Stomach (tissue), 19 donors: ENCODE results near the gene CS. TPM values are rescaled to one million over a fixed set of nuclear protein-coding genes. Genes with fewer than 3 reads are reported as not detected.
"Not testable (repeated sequence)": the region's sequence is repeated elsewhere in the genome, so short reads cannot be mapped to it uniquely, and the experiment has no call there.

Experiments used
- DNase-seq, 2 donors: peaks; one replicate each; pipeline versions ENCODE4 v3.0.0 to v3.0.0-alpha.2; 2013 to 2019
- H3K27ac ChIP-seq, 5 donors: fragments of 200-600 bp in 4 of 5; sonication (generic) in 4 of 5; one replicate each; pipeline ENCODE4 v1.5.1; 2013 to 2019; ENCODE audit warnings: mild to moderate bottlenecking in 1 of 5, moderate library complexity in 1 of 5
- H3K27me3 ChIP-seq, 3 donors: fragments of 200-600 bp; sonication (generic); one replicate each; pipeline ENCODE4 v1.5.1; 2017 to 2019; ENCODE audit warnings: mixed run types in 1 of 3
- H3K36me3 ChIP-seq, 4 donors: fragments of 200-600 bp; sonication (generic); 1 replicate in 3 of 4; 2 replicates in 1 of 4; pipeline ENCODE4 v1.5.1; 2016 to 2019
- H3K4me1 ChIP-seq, 4 donors: fragments of 200-600 bp; sonication (generic); one replicate each; pipeline ENCODE4 v1.5.1; 2016 to 2019
- H3K4me3 ChIP-seq, 4 donors: fragments of 200-600 bp; sonication (generic) in 3 of 4; one replicate each; pipeline ENCODE4 v1.5.1; 2016 to 2019; ENCODE audit warnings: mild to moderate bottlenecking in 1 of 4
- H3K9me3 ChIP-seq, 4 donors: fragments of 200-600 bp; sonication (generic); one replicate each; pipeline ENCODE4 v1.5.1; 2016 to 2019
- EP300 ChIP-seq: sonication (generic); formaldehyde crosslinking; IDR thresholded peaks from one replicate; pipeline ENCODE4 v1.6.1; 2017; ENCODE audit warnings: antibody characterized with exemption
- POLR2A ChIP-seq, 4 donors: fragments of 450-650 bp; IDR thresholded peaks; one replicate each; pipeline ENCODE4 v1.6.1; 2016; ENCODE audit warnings: antibody characterized with exemption in 4 of 4, control low read depth in 2 of 4, mild to moderate bottlenecking in 1 of 4, moderate library complexity in 1 of 4
- POLR2AphosphoS5 ChIP-seq, 3 donors: sonication (generic); formaldehyde crosslinking; IDR thresholded peaks; one replicate each; pipeline ENCODE4 v1.6.1; 2016; ENCODE audit warnings: antibody characterized with exemption in 3 of 3
- WGBS, 5 donors: extraction: QIAGEN DNeasy Blood & Tissue Kit in 3 of 5; methylation state at CpG; one replicate each; pipeline versions ENCODE4 v1.1.5 to v1.1.7; 2013 to 2018; 5-methylcytosine and 5-hydroxymethylcytosine counted together
- intact Hi-C: fragments of 100-400 bp; cut with DNase I; formaldehyde crosslinking; loops from one replicate; pipeline ENCODE4 v1.15.1; 2023; ENCODE audit warnings: low total_unique reads
- long read RNA-seq, 10 donors: transcript quantifications; one replicate each; lab custom pipeline, GENCODE V29; 2026
- polyA plus RNA-seq, 3 donors: library from polyadenylated mRNA; stranded (reverse); fragments of 200-250 nt; gene quantifications; one replicate each; pipeline ENCODE4 v1.2.3, GENCODE V29; 2013
- total RNA-seq, 5 donors: library from RNA; depleted of rRNA; stranded (reverse); fragments of >200 nt; gene quantifications; one replicate each; pipeline versions ENCODE4 v1.1.0 to v1.2.3, GENCODE V29; 2014 to 2016
- TF ChIP-seq, protein P1 (sequence below), 7 experiments: fragments of 450-650 bp in 4 of 7; fragments of 200-600 bp in 3 of 7; sonication (generic) in 3 of 7; IDR thresholded peaks; one replicate each; pipeline ENCODE4 v1.5.1; 2016 to 2019; ENCODE audit warnings: antibody characterized with exemption in 7 of 7, control low read depth in 2 of 7, mild to moderate bottlenecking in 1 of 7
- donor health status: healthy with polysubstance abuse.
- donor health status: Bipolar disorder and iron deficiency.
- donor health status: healthy.

Gene CS
- total RNA-seq (100 to 1,000 TPM; 109 to 174 (median 135) TPM), polyA plus RNA-seq (10 to 100 TPM; 51.9 to 63.7 (median 55.4) TPM)
- long read RNA-seq, donor 1, transcript CS-201 (11 exons, 2,975 nt) = major isoform, 7 of 7 reads
- long read RNA-seq, donor 1, partial matches to known transcripts = 0 of 7 reads
- long read RNA-seq, donor 1, other reads (novel, unspliced or antisense) = 0 of 7 reads
- long read RNA-seq, donor 2, transcript CS-201 (11 exons, 2,975 nt) = major isoform, 13 of 13 reads
- long read RNA-seq, donor 2, partial matches to known transcripts = 0 of 13 reads
- long read RNA-seq, donor 2, other reads (novel, unspliced or antisense) = 0 of 13 reads
- long read RNA-seq, donor 3, transcript CS-201 (11 exons, 2,975 nt) = major isoform, 16 of 18 reads
- long read RNA-seq, donor 3, partial matches to known transcripts = 0 of 18 reads
- long read RNA-seq, donor 3, other reads (novel, unspliced or antisense) = 0 of 18 reads
- long read RNA-seq, donor 4, partial matches to known transcripts = 0 of 2 reads
- long read RNA-seq, donor 4, other reads (novel, unspliced or antisense) = 0 of 2 reads
- long read RNA-seq, donor 5, transcript CS-201 (11 exons, 2,975 nt) = major isoform, 22 of 33 reads
- long read RNA-seq, donor 5, partial matches to known transcripts = 9 of 33 reads
- long read RNA-seq, donor 5, other reads (novel, unspliced or antisense) = 0 of 33 reads
- long read RNA-seq, donor 6, transcript CS-201 (11 exons, 2,975 nt) = major isoform, 43 of 48 reads
- long read RNA-seq, donor 6, partial matches to known transcripts = 5 of 48 reads
- long read RNA-seq, donor 6, other reads (novel, unspliced or antisense) = 0 of 48 reads
- long read RNA-seq, donor 7, transcript CS-201 (11 exons, 2,975 nt) = major isoform, 22 of 28 reads
- long read RNA-seq, donor 7, partial matches to known transcripts = 5 of 28 reads
- long read RNA-seq, donor 7, other reads (novel, unspliced or antisense) = 0 of 28 reads
- long read RNA-seq, donor 8, transcript CS-201 (11 exons, 2,975 nt) = major isoform, 23 of 30 reads
- long read RNA-seq, donor 8, partial matches to known transcripts = 5 of 30 reads
- long read RNA-seq, donor 8, other reads (novel, unspliced or antisense) = 0 of 30 reads
- long read RNA-seq, donor 9, transcript CS-201 (11 exons, 2,975 nt) = major isoform, 5 of 19 reads
- long read RNA-seq, donor 9, partial matches to known transcripts = 13 of 19 reads
- long read RNA-seq, donor 9, other reads (novel, unspliced or antisense) = 0 of 19 reads
- long read RNA-seq, donor 10, transcript CS-201 (11 exons, 2,975 nt) = major isoform, 5 of 5 reads
- long read RNA-seq, donor 10, partial matches to known transcripts = 0 of 5 reads
- long read RNA-seq, donor 10, other reads (novel, unspliced or antisense) = 0 of 5 reads

DNA sequence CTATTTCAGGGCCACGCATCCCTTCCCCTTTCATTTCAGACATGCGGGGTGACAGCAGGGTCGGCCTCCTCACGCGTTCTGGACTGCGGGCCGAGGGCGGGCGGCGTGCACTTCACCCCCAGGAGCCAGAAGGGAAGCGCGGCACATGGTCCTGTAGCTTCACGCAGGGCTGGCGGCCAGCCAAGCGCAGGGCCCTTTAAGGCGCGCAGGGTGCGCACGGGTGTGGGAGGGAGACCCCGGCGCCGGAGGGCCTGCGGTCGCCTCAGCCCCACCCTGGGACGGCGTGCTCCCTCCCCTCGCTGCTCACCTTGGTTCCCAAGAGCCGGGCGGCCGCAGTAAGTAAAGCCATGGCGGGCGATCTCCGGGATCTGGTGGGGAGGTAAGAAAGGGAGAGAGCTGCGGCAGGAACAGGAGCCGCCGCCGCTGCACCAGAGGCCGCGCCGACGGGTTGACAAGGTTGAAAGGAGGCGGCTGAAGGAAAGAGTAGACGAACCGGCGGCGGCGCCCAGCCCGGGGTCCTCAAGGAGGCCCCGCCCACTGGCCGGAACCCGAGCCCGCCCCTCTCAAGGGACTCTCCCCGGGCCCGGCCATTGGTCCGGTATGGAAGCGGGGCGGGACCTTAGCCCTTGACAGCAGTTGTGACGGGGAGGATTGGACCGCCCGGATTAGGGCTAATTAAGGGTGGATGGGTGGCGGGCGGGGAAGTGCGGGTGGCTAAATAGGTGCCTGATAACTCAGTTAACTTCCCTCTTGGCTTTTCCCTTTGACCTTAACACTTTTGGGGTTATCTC, at the start of gene CS:
Gene CS (minus strand): TSS at position 478 of the 791 bp plus-strand sequence. CDS start 129 bp downstream, at position 349.
- H3K9me3 ChIP-seq = no peaks in the 10 kb centered on the region
- intact Hi-C loops = no loop called here
- no peak for TF ChIP-seq EP300
- TF ChIP-seq, protein P1, sequence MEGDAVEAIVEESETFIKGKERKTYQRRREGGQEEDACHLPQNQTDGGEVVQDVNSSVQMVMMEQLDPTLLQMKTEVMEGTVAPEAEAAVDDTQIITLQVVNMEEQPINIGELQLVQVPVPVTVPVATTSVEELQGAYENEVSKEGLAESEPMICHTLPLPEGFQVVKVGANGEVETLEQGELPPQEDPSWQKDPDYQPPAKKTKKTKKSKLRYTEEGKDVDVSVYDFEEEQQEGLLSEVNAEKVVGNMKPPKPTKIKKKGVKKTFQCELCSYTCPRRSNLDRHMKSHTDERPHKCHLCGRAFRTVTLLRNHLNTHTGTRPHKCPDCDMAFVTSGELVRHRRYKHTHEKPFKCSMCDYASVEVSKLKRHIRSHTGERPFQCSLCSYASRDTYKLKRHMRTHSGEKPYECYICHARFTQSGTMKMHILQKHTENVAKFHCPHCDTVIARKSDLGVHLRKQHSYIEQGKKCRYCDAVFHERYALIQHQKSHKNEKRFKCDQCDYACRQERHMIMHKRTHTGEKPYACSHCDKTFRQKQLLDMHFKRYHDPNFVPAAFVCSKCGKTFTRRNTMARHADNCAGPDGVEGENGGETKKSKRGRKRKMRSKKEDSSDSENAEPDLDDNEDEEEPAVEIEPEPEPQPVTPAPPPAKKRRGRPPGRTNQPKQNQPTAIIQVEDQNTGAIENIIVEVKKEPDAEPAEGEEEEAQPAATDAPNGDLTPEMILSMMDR (IDR thresholded peaks at IDR 0.05) = no peak
- TF ChIP-seq POLR2AphosphoS5 (IDR thresholded peaks at IDR 0.05) = peak; percentile 3 to 81 (median 64)
- TF ChIP-seq POLR2A (IDR thresholded peaks at IDR 0.05) = peak in 2 of 4 donors; percentile 7 to 67
- H3K4me3 ChIP-seq = peak within 1 kb of the TSS; percentile 83 to 91 (median 88)
- H3K27ac ChIP-seq = peak within 1 kb of the TSS; percentile 94 to 98 (median 97)
- peaks cover 40 to 68% (median 52%) of the 10 kb centered on the region in 4 donors for H3K4me1 ChIP-seq
- H3K27me3 ChIP-seq = no peaks in the 10 kb centered on the region
- WGBS, 5 donors = 0 to 1% (median 0%) methylated on average over 49 to 63 of the region's 63 CpGs
- DNase-seq = peak; percentile 99 to 100
- peaks cover 0 to 37% (median 24%) of the 10 kb centered on the region in 4 donors for H3K36me3 ChIP-seq

- Histone ChIP-seq H3K4me3 (no peak overlapping the region), H3K27me3 (no peaks in the 10 kb centered on the region), H3K9me3 (no peaks in the 10 kb centered on the region), H3K36me3 (peaks cover 53 to 100% (median 99%) of the 10 kb centered on the region in 4 donors), H3K27ac (no peak overlapping the region), H3K4me1 (no peaks in the 10 kb centered on the region)
- TF ChIP-seq EP300 (no peak), POLR2A (IDR thresholded peaks at IDR 0.05) (no peak), POLR2AphosphoS5 (IDR thresholded peaks at IDR 0.05) (no peak)
- TF ChIP-seq, protein P1 (IDR thresholded peaks at IDR 0.05) = no peak
- WGBS, 5 donors = 90 to 95% (median 93%) methylated on average over 5 of the region's 5 CpGs
- DNase-seq = no peak
- intact Hi-C loops = no loop called here
Measured at GRCh38 chr12:56348776-56349175, 48.6 kb upstream of the CS start.

GRCh38 chr12:56347255-56347654, 47.1 kb upstream of the CS start:
- H3K27ac ChIP-seq, DNase-seq, H3K9me3 ChIP-seq, H3K27me3 ChIP-seq, H3K4me1 ChIP-seq, intact Hi-C loops, H3K4me3 ChIP-seq: not testable (repeated sequence)
- WGBS, 5 donors = 86 to 93% (median 91%) methylated on average over 9 of the region's 9 CpGs
- peaks cover 63 to 100% (median 99%) of the 10 kb centered on the region in 4 donors for H3K36me3 ChIP-seq

GRCh38 chr12:56346675-56347074, 46.5 kb upstream of the CS start:
- TF ChIP-seq EP300 = no peak
- TF ChIP-seq POLR2A (IDR thresholded peaks at IDR 0.05) = no peak
- TF ChIP-seq POLR2AphosphoS5 (IDR thresholded peaks at IDR 0.05) = no peak
- TF ChIP-seq, protein P1 (IDR thresholded peaks at IDR 0.05) = no peak
- DNase-seq = no peak
- no peak overlapping the region for H3K27ac ChIP-seq
- 76 to 88% (median 78%) methylated on average over 6 to 7 of the region's 7 CpGs for WGBS, 5 donors
- peaks cover 58 to 100% (median 99%) of the 10 kb centered on the region in 4 donors for H3K36me3 ChIP-seq
- H3K4me1 ChIP-seq = no peaks in the 10 kb centered on the region
- no peak overlapping the region for H3K4me3 ChIP-seq
- intact Hi-C loops = no loop called here
- no peaks in the 10 kb centered on the region for H3K27me3 ChIP-seq
- H3K9me3 ChIP-seq = no peaks in the 10 kb centered on the region

- H3K9me3 ChIP-seq, intact Hi-C loops, H3K27me3 ChIP-seq, H3K4me3 ChIP-seq, H3K27ac ChIP-seq, DNase-seq: not testable (repeated sequence)
- Histone ChIP-seq H3K4me1 (peaks cover 0 to 11% (median 0%) of the 10 kb centered on the region in 4 donors), H3K36me3 (peaks cover 15 to 65% (median 62%) of the 10 kb centered on the region in 4 donors)
- 85 to 100% (median 99%) methylated on average over 2 of the region's 2 CpGs for WGBS, 5 donors
Measured at GRCh38 chr12:56342290-56342689, 42.2 kb upstream of the CS start.
